ENCODE measurements around the gene PDP2. TPM values are rescaled to one million over a fixed set of nuclear protein-coding genes. Genes with fewer than 3 reads are reported as not detected.

Gene PDP2
- total RNA-seq, 1 donor from 2014 or later: 9.0 TPM

- Mint-ChIP-seq H3K4me3 (ENCODE audit: unreplicated experiment) (no peak overlapping the region), H3K4me1 (ENCODE audit: low read depth) (peaks cover 48% of the 10 kb centered on the region), H3K9me3 (ENCODE audit: low read depth) (no peaks in the 10 kb centered on the region), H3K27me3 (ENCODE audit: low read depth) (peaks cover 6% of the 10 kb centered on the region), H3K27ac (ENCODE audit: unreplicated experiment) (peak overlapping the region; percentile 61), H3K36me3 (ENCODE audit: low read depth) (no peaks in the 10 kb centered on the region)
- TF ChIP-seq CTCF (IDR thresholded peaks at IDR 0.05): no peak
- DNase-seq (ENCODE audit: low spot score): peak; percentile 69
These were observed 23.5 kb downstream of the PDP2 start for GRCh38 chr16:66903544-66904427.

GRCh38 chr16:66904428-66904845 lies 24.1 kb downstream of the PDP2 start:
- DNase-seq (ENCODE audit: low spot score): peak; percentile 59
- H3K27ac Mint-ChIP-seq (ENCODE audit: unreplicated experiment): no peak overlapping the region
- no peaks in the 10 kb centered on the region for H3K9me3 Mint-ChIP-seq (ENCODE audit: low read depth)
- H3K27me3 Mint-ChIP-seq (ENCODE audit: low read depth): peaks cover 6% of the 10 kb centered on the region
- TF ChIP-seq CTCF (IDR thresholded peaks at IDR 0.05): no peak
- no peak overlapping the region for H3K4me3 Mint-ChIP-seq (ENCODE audit: unreplicated experiment)
- H3K4me1 Mint-ChIP-seq (ENCODE audit: low read depth): peaks cover 43% of the 10 kb centered on the region
- H3K36me3 Mint-ChIP-seq (ENCODE audit: low read depth): no peaks in the 10 kb centered on the region

DNA sequence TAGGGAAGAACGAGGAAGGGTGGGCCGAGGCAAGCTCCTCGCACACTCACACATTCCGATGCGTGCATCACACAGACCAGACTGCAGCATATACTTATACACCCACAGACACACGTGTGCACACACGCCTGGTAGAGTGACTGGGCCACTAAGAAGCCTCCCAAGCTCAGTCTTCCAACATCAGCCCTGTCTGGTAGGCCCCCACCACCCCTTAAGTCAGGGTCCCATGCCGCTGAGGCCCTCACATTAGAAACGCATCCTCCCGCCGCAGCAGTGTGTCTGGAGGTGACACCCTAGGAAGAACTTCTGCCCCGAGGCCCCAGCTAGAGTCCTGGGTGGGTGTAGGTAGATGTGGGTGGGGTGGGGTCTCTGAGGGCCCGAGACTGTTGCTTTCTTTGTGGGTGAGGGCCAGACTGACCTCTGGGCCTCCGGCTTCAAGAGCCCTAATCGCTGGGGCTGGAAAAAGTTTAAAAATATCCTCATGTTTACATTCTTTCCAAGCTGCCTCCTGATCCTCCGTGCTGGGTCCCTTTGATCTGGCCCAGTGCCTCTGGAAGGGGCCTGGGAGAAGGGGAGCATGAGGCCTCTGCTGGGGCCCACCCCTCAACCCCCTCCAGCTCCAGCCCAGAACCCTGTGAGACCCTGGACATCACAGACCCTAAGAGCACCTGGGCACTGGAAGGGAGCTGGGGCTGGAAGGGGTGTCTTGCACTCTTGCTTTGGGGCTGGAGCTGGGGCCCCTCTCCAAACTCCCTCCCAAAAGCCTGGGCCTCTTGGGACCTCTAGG lies 24.7 kb downstream of the PDP2 start:
- no peaks in the 10 kb centered on the region for H3K36me3 Mint-ChIP-seq (ENCODE audit: low read depth)
- H3K27me3 Mint-ChIP-seq (ENCODE audit: low read depth): peaks cover 6% of the 10 kb centered on the region
- no peaks in the 10 kb centered on the region for H3K9me3 Mint-ChIP-seq (ENCODE audit: low read depth)
- TF ChIP-seq CTCF (IDR thresholded peaks at IDR 0.05): no peak
- H3K4me1 Mint-ChIP-seq (ENCODE audit: low read depth): peaks cover 37% of the 10 kb centered on the region
- peak overlapping the region; percentile 49 for H3K27ac Mint-ChIP-seq (ENCODE audit: unreplicated experiment)
- peak; percentile 65 for DNase-seq (ENCODE audit: low spot score)
- peak overlapping the region; percentile 16 for H3K4me3 Mint-ChIP-seq (ENCODE audit: unreplicated experiment)

- Mint-ChIP-seq H3K9me3 (ENCODE audit: low read depth) (no peaks in the 10 kb centered on the region), H3K27ac (ENCODE audit: unreplicated experiment) (no peak overlapping the region)
These were observed 25.6 kb downstream of the PDP2 start for GRCh38 chr16:66905633-66906539.

More at GRCh38 chr16:66905633-66906539, 25.6 kb downstream of the PDP2 start:
- peak overlapping the region; percentile 16 for H3K4me3 Mint-ChIP-seq (ENCODE audit: unreplicated experiment)
- peaks cover 30% of the 10 kb centered on the region for H3K4me1 Mint-ChIP-seq (ENCODE audit: low read depth)
- DNase-seq (ENCODE audit: low spot score): peak; percentile 62
- no peaks in the 10 kb centered on the region for H3K36me3 Mint-ChIP-seq (ENCODE audit: low read depth)
- TF ChIP-seq CTCF (IDR thresholded peaks at IDR 0.05): no peak
- peaks cover 6% of the 10 kb centered on the region for H3K27me3 Mint-ChIP-seq (ENCODE audit: low read depth)
